Loucy (cell line): ENCODE results near the gene TFDP3.

Experiments
- EZH2phosphoT487 ChIP-seq: fragments of 200-600 bp; IDR thresholded peaks from 2 replicates; pipeline ENCODE4 v1.6.1; 2018; ENCODE audit warnings: antibody characterized with exemption, mild to moderate bottlenecking, moderate library complexity, borderline replicate concordance
- TF ChIP-seq, protein P1 (sequence below): fragments of 200-600 bp; sonication (generic); conservative IDR thresholded peaks from 2 replicates; pipeline ENCODE4 v1.5.1; 2014; ENCODE audit warnings: mild to moderate bottlenecking, antibody characterized with exemption, low read length

- TF ChIP-seq, protein P1, sequence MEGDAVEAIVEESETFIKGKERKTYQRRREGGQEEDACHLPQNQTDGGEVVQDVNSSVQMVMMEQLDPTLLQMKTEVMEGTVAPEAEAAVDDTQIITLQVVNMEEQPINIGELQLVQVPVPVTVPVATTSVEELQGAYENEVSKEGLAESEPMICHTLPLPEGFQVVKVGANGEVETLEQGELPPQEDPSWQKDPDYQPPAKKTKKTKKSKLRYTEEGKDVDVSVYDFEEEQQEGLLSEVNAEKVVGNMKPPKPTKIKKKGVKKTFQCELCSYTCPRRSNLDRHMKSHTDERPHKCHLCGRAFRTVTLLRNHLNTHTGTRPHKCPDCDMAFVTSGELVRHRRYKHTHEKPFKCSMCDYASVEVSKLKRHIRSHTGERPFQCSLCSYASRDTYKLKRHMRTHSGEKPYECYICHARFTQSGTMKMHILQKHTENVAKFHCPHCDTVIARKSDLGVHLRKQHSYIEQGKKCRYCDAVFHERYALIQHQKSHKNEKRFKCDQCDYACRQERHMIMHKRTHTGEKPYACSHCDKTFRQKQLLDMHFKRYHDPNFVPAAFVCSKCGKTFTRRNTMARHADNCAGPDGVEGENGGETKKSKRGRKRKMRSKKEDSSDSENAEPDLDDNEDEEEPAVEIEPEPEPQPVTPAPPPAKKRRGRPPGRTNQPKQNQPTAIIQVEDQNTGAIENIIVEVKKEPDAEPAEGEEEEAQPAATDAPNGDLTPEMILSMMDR = no peak
- TF ChIP-seq EZH2phosphoT487 = no peak
Measured at GRCh38 chrX:133177202-133177601, 41.0 kb downstream of the TFDP3 start.
